ENCODE measurements around the gene TPPP.
"Not testable (repeated sequence)": the region's sequence is repeated elsewhere in the genome, so short reads cannot be mapped to it uniquely, and the experiment has no call there.

The TPPP gene

DNA sequence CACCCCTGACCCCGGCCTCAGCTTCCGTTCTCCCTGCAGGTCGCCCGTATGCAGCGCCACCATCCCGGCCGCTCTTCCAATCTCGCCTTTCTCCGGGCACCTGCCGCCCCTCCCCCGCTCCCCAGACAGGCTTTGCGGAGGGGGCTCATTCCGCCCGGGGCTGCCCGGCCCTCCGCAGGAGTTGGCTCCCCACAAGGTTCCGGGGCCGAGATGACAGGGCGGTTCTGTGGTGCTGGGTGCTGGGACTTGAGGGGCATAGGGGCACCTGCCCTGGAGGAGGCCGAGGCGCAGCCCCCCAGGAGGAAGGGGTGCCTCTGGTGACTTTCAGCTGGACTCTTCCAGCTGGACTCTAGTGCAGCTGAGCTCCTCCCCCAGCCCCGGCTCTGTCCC is 885 bp upstream of the TPPP start:
- DNase-seq (ENCODE audit: low read depth) = not testable (repeated sequence)

DNA sequence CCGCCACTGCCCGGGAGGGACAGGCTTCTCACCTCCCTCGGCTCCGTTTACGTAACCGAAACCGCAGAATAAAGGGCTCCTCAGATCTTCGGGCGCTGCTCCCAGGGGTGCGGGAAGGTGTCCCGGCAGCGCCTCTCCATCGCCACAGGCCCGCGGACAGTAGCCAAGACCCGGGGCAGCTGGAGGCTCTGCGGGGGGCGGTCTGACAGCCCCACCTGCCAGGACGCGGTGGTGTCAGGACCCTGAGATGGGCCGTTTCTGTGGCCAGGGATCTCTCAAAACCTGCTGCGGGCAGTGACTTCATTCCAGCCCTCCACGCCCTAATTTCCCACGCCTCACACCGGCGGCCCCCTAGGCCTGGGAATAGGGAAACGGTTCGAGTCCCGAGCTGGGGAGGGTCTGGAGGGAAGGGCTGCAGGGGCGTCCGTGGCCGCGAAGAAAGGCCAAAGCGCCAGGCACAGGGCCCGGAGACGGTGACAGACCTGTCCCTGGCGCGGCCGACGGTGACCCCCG is 567 bp downstream of the TPPP start:
- DNase-seq (ENCODE audit: low read depth) = not testable (repeated sequence)

DNA sequence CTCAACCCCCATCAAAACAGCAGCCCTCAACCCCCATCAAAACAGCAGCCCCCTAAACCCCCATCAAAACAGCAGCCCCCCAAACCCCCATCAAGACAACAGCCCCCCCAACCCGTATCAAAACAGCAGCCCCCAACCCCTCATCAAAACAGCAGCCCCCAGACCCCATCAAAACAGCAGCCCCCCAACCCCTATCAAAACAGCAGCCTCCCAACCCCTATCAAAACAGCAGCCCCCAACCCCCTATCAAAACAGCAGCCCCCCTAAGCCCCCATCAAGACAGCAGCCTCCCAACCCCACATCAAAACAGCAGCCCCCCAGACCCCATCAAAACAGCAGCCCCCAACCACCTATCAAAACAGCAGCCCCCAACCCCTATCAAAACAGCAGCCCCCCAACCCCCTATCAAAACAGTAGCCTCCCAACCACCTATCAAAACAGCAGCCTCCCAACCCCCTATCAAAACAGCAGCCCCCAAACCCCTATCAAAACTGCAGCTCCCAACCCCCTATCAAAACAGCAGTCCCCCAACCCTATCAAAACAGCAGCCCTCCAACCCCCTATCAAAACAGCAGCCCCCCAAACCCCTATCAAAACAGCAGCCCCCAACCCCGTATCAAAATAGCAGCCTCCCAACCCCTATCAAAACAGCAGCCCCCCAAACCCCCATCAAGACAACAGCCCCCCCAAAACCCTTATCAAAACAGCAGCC is 1.2 kb downstream of the TPPP start:
- no peak for DNase-seq (ENCODE audit: low read depth)

DNA sequence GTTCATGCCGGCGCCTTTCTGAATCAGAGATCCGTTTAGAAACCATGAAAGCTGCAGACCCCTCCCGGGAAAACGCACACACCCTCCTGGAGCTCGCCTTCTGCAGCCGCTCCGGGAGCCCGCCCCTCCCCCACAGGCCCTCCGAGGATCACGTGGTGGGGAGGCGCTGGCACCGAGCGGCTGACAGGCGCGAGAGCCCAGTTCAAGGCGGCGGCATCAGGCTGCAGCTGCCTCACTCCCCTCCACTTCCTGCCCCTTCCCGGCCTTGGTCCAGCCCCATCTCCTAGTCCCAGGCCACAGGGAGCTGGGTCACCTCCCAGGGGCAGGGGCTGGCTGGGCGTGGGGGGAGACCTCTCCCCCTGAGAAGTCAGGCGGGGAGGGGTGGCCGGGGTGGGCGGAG is 2.1 kb downstream of the TPPP start:
- DNase-seq (ENCODE audit: low read depth) = not testable (repeated sequence)

DNA sequence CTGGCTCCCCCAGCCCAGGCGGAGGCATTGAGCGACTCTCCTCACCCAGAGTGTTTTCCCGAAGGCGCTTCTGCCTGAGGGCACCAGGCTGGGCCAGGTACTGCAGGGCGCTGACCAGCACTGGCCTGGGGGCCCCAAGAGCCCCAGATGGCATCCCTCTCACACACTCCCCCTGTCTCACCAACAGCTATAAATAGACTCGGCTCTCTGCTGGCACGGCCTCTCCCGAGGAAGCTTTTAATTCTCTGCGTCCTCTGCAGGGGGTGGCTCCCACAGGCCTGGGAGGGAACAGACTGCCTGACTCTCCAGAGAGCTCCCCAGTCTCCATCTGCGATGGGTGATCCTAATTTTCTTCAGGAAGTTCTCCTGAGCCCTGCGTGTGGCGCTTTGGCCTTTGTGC is 2.9 kb downstream of the TPPP start:
- DNase-seq (ENCODE audit: low read depth) = not testable (repeated sequence)

DNA sequence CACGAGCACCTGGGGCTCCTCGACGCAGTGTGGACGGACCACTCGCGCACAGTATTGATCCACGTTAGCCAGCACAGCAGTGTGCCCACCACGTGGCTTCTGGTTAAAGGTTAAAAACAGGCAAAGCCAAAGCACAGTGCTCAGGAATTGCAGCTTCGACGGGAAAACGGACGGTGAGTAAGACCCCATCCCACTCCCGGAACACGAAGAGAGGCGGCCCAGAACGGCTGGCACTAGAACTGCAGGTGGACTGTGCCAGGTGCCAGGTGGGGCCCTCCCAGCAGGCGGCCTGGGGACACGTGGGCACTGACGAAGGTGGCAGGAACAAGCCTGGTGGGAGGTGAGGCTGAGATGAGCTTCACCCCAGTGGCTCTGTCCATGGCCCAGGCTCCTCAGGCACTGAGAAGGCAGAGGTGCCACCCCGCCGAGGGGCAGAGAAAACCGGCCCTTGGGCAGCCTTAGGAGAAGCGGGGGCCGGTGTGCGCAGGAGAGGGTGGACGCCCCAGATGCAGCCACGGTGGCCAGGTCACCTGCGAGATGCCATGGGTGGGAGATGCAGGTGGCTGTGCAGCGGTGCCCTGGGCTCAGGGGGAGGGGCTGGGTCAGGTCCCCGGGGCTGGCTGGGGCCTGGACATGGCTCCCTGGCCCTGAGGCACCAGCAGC is 4.7 kb downstream of the TPPP start:
- DNase-seq (ENCODE audit: low read depth) = not testable (repeated sequence)

DNA sequence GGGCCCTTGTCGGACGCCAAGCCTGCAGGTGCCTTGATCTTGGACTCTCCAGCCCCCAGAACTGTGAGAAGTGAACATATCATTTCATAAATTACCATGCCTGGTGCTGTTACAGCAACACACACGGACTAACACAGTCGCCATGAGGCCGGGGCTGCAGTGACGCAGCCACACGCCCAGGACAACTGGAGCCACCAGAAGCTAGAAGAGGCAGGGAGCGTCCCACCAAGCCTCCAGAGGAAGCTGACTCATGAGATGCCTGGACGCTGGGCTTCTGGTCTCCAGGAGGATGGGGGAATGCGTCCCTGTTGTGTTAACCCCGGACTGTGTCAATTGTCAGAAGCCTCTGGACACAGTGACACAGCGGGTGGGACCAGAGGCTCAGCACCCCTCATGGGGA is 6.2 kb downstream of the TPPP start:
- not testable (repeated sequence) for DNase-seq (ENCODE audit: low read depth)

DNA sequence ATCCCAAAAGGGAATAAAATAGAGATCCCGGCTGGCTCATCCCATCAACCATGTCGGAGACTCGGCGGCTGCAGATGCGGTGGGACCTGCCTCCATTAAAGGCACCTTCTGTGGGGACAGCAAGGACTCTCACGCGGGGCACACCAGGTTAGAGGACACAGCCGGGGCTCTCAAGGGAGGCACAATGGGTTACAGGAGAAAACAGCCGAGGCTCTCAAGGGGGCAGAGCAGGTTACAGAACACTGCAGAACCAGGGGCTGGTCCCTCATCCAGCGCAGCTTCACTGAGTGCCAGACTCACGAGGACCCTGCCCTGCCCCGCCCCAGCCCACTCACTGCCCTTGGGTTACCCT is 7.0 kb downstream of the TPPP start:
- DNase-seq (ENCODE audit: low read depth) = not testable (repeated sequence)

DNA sequence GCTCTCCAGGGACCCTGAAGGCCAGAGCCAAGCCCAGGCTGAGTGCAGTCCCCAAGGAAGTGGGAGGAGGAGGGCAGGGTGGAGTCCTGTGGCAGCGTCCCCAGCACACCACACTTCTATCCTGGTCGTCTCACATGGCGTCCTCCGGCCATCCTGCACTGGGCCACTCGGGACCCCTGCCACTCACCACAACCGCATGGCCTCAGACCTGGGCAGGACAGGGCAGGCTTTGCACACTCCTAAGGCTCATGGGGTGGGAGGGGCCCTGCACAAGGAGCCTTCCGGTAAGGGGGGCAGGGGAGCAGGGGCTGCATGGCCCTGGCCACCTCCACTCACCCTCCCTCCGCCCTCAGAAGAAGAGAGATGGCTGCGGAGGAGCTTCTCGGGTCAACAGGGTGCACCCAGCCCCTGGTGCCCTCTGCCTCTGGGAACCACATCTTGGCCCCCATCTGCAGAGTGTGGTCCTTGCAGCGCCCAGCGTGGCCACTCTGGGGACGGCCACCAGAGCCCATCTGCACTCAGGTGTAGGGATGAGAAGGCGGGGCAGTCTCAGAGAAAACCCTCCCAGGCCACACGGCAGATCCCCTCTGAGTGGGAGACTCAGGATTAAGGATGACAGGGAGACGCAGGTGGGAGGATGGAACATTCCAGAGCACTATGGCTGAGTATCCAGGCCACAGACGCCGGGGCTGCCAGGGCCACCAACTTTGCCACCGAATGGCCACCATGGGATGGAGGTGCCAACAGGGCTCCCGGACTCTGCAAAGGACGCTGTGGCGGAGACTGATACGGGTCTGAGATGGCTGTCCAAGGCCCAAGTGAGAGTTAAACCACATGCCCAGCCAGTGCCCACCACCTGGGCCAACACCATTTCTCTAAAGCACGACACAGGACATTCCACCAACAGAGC is 7.6 kb downstream of the TPPP start:
- DNase-seq (ENCODE audit: low read depth) = no peak

DNA sequence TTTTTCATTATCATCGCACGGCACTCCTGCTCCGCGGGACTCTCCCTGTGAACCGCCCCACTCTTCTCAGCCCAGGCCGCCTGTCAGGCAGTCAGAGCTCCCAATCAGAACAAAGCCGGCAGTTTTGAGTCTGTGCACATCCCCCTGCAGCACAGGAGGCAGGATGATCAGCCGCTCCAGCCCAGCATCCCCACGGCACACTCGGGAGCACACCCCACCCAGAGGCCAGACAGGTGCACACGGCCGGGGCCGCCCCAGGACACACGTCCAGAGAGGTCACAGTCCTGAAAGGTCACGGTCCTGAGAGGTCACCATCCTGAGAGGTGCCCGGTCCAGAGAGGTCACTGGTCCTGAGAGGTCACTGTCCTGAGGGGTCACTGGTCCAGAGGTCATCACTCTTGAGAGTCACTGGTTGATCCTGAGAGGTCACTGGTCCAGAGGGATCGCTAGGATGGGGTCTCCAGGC is 8.4 kb downstream of the TPPP start:
- DNase-seq (ENCODE audit: low read depth) = no peak

DNA sequence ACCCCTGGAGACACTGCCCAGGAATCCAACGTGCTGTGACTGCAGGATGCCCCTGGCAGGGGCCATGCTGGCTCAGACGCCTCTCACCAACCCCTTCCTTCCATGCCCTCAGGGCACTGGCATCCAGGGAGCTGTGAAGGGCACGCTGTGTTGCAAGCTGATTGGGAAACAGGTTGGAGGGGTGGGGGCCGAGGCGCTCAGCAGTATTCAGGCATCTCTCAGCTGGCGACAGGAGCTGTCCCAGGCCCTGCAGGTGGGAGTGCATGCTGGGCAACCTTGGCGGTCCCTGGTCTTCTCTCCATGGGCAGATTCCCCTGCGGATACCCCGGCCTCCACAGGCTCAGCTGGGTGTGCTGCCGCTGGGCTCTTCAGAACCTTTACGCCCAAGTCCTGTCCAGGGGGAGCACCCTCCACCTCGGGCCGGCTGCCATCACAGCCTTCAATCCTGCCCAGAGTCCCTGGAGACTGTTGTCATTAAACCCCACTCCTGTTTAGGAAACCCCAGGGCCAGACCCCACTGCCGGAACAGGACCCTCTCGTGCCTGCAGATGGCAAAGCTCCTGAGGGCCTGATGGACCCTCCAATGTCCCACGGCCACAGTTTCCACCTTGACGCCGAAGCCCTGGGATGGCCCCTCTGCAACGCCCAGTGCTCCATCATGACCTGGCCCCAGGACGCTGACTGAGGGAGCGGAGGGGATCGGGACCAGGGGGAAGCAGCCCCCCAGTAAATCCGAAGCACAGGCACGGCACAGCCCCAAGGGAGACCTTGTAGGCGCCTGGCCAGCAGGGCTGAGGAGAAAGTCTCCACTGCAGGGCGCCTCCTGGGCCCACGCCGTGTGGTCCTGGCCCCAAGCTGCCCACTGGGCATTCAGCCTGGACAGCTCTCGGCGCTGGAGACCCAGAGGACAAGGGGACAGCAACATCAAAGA is 9.3 kb downstream of the TPPP start:
- DNase-seq (ENCODE audit: low read depth) = no peak

DNA sequence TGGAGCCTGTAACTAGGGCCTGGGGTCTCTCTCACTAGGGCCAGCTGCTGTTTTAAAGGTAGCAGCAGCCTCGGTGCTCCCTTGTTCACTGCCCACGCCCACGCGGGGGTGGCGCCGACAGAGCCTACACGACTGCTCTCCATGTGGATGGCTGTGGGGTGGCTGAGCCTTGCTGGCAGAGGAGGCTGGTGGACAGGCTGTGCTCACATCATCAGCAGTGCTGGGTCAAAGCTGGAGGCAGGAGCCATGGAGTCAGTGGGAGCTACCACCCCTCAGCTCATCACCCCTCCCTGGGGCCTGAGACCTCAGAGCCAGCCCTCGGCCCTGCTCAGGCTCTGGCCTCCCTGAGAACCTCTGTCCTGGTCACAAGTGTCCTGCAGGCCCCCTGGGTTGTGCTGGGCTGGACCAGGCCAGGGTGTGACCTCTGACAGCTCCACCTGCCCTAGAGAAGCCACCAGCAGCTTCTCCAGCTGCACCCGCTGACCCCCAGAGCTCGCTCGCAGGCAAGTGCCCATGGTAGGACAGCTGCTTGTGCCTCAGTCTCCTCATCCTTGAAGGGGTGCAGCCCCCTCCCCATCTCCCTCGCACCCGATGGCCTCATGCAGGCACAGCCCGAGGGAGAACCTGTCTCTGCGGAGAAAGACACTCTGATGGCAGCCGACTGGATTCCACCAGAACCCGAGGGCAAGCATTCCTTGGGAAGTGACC is 10.3 kb downstream of the TPPP start:
- DNase-seq (ENCODE audit: low read depth) = not testable (repeated sequence)

DNA sequence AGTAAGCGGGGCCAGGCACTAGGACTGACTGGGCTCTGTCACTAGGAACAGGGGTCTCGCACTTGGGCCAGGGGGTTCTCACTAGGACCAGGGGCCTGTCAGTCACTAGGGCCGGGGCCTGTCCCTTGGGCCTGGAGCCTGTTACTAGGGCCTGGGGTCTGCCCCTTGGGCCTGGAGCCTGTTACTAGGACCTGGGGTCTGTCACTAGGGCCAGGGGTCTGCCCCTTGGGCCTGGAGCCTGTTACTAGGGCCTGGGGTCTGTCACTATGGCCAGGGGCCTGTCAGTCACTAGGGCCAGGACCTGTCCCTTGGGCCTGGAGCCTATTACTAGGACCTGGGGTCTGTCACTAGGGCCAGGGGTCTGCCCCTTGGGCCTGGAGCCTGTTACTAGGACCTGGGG is 10.9 kb downstream of the TPPP start:
- not testable (repeated sequence) for DNase-seq (ENCODE audit: low read depth)

DNA sequence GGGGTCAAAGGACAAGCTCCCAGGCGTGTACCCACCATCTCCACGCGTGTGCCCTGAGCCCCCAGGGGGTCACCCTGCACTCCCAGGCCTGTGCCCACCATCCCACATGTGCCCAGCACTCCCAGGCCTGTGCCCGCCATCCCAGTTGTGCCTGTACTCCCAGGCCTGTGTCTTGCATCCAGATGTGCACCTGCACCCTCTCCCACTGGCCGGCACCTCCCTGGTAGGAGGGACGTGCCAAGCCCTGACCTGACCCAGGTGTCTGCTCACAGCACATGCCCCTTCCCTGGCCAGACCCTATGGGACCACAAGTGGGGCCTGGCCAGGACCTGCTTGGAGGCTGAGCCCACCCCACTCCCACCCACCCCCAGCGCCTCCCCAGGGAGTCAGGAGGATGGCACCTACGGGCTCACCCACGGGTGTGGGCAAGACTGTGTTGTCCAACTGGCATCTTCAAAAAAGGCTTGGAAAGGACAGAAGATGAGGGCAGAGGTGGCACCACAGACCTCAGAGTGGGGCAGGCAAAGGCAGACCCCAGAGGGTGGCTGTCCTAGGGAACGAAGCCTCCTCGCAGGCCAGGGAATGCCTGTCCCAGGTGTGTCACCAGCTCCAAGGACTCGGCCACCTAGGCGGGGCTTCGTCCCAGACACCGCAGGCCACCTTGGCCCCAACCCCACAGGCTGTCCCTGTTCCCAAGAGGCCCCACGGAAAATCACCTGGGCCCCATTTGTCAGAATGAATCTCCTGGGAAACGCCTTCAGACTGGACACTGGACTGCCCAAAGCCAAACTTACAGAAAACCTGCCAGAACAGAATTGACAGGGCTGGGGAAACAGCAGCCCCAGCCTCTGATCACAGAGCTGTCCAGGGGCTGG is 11.6 kb downstream of the TPPP start:
- DNase-seq (ENCODE audit: low read depth) = not testable (repeated sequence)

DNA sequence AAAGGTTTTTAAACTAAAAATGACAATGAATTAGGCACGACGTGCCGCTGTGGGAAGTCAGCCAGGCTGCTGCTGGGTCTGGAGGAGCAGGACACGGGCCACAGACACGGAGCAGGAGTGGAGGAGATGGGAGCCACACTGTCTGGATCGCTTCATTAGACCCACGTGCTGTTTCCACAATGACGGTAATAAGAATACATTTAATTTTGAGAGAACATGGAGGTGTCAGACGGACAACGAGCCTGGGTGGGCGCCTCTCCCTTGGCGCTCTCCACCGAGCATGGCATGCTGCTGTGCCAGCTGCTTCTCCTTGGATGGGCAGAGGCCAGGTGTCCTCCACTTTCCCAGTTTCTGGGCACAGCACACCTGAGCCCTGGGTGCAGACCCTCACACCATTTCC is 12.3 kb downstream of the TPPP start:
- not testable (repeated sequence) for DNase-seq (ENCODE audit: low read depth)

DNA sequence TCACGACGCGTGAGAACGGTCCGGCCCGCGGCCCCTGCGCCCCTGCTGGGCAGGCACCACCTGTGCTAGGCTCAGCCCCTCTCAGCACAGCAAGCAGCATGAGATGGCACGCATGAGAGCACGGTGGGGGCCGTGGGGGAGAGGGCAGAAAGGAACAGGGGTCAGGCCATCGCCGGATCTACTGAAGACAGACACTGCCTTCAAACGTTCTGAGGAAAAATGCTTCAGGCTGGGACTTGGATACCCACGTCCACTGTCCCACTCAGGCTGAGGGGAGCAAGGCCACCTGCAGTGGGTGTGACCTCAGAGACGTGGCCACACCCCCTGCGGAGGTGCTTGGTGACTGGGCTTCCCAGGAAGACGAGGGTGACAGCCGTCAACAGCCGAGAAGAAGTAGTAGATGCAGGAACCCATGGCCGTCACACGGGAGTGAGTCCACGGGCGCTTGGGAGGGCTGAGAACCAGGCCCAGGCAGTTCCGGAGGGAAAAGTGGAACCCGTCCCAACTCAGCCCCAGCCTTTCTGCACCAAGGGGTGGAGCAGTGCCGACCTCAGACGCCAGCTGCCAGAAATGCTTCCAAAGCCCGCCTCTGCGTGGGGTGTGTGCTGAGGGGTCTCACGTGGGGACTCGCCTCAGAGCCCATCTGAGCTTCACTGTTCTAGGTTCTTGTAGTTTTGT is 12.9 kb downstream of the TPPP start:
- not testable (repeated sequence) for DNase-seq (ENCODE audit: low read depth)

DNA sequence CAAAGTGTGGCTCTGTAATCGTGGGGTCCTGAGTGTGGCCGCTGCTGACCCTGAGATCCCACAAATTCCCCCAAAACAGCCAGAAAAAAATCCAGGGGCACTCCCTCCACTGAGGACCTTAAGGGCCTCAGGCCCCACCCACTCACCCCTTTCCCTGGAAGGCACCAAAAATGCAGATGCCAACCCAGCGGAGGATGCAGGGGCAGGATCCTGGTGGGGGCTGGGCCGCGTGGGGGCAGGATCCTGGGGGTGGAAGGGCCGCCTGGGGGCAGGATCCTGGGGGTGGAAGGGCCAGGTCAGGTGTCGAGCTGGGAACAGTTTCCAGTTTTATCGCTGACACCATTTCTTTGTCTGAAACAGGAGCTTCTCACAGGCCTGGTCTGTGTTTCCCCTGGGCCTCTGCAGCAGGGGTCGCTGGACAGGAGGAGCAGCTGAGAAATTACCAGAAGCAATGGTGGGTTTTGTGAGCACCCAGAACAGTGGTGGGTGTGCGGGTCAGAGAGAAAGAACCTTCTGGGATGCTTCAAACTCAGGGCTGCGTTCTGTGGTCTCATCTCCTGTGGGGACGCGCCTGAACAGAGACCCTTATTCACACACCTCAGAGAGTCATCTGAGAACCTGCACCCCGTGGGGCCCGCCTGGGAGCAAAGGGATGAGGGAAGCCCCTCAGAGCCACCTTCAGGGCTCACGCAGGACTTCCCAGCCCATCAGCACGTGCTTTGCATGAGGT is 13.8 kb downstream of the TPPP start:
- not testable (repeated sequence) for DNase-seq (ENCODE audit: low read depth)

DNA sequence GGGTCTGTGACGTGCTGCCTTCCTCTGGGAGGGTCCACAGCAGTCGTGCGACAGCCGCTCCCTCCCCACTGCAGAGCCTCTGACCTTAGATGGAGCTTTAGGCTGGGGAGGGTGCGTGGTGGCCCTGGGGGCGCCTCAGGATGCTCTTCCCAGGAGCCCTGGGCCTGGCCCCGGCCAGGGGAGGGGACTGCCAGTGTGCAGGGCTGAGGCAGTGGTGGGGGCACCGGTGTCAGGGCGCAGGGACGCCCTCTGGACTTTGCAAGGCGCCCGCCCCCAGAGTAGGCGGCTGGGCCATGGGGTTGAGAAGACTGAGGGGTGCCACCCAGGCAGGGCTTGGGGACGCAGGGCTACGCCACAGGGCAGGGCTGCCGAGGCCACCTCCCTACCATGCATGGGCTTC is 14.6 kb downstream of the TPPP start:
- not testable (repeated sequence) for DNase-seq (ENCODE audit: low read depth)
